K562 (cell line): Measurements from ENCODE around the gene TXNRD2. TPM values are rescaled to one million over a fixed set of nuclear protein-coding genes. Genes with fewer than 3 reads are reported as not detected.
A peak's percentile ranks its signal among the peaks of the same experiment; 100 is the strongest.

Source experiments
- ARHGAP35 ChIP-seq: fragments of 450-650 bp; IDR thresholded peaks from 2 replicates; pipeline ENCODE4 v1.6.1; 2018; ENCODE audit not compliant: partially characterized antibody
- ARID4B ChIP-seq: sonication (generic); formaldehyde crosslinking; IDR thresholded peaks from 2 replicates; pipeline ENCODE4 v1.8.0; 2022; ENCODE audit warnings: mild to moderate bottlenecking, missing genetic modification reagents
- ATF2 ChIP-seq: sonication (generic); formaldehyde crosslinking; IDR thresholded peaks from 2 replicates; pipeline ENCODE4 v1.8.1; 2022; ENCODE audit warnings: missing genetic modification reagents
- BCL6 ChIP-seq: fragments of 250-450 bp; sonication (Bioruptor Pico); IDR thresholded peaks from 2 replicates; pipeline ENCODE4 v1.4.0; 2020
- CTBP1 ChIP-seq: fragments of 450-650 bp; IDR thresholded peaks from 2 replicates; pipeline ENCODE4 v1.6.1; 2016; ENCODE audit warnings: borderline replicate concordance
- E2F1 ChIP-seq: sonication (generic); formaldehyde crosslinking; IDR thresholded peaks from 2 replicates; pipeline ENCODE4 v1.8.1; 2023; ENCODE audit warnings: mild to moderate bottlenecking, missing genetic modification reagents, moderate library complexity
- HNRNPK ChIP-seq: fragments of 200-400 bp; formaldehyde crosslinking; IDR thresholded peaks from one replicate; pipeline ENCODE4 v1.6.1; 2018; ENCODE audit warnings: mild to moderate bottlenecking, low read depth, low read length; ENCODE audit not compliant: poor library complexity, severe bottlenecking
- MAZ ChIP-seq, 2 experiments: fragments of 450-650 bp in 1 of 2; sonication (generic) in 1 of 2; formaldehyde crosslinking; IDR thresholded peaks in 1 of 2; conservative IDR thresholded peaks in 1 of 2; 2 replicates each; pipeline versions ENCODE4 v1.4.0 to v1.5.0; 2020; ENCODE audit warnings: mild to moderate bottlenecking in 1 of 2, missing genetic modification reagents in 1 of 2
- MCM3 ChIP-seq: fragments of 450-650 bp; IDR thresholded peaks from 2 replicates; pipeline ENCODE4 v1.6.1; 2016
- PHF21A ChIP-seq: fragments of 450-650 bp; IDR thresholded peaks from 2 replicates; pipeline ENCODE4 v1.6.1; 2017; ENCODE audit warnings: low read depth, borderline replicate concordance
- POLR2AphosphoS5 ChIP-seq: IDR thresholded peaks from 2 replicates; pipeline ENCODE4 v1.6.1; 2011; ENCODE audit warnings: mild to moderate bottlenecking, low read depth, low read length, moderate library complexity; ENCODE audit not compliant: control insufficient read depth, insufficient read depth
- SMARCE1 ChIP-seq: fragments of 450-650 bp; IDR thresholded peaks from 2 replicates; pipeline ENCODE4 v1.7.1; 2016; ENCODE audit warnings: mild to moderate bottlenecking
- SP2 ChIP-seq: IDR thresholded peaks from 2 replicates; pipeline ENCODE4 v1.6.1; 2011; ENCODE audit warnings: mild to moderate bottlenecking, low read depth, low read length, moderate library complexity; ENCODE audit not compliant: poor library complexity, severe bottlenecking; ENCODE audit errors: extremely low read depth
- TBL1XR1 ChIP-seq, 2 experiments: IDR thresholded peaks; 2 replicates each; pipeline ENCODE4 v1.6.1; 2012; ENCODE audit warnings: improper control_type of control experiment in 2 of 2, low read length in 2 of 2, mild to moderate bottlenecking in 1 of 2
- TEAD2 ChIP-seq: fragments of 450-650 bp; IDR thresholded peaks from 2 replicates; pipeline ENCODE4 v1.6.1; 2016; ENCODE audit warnings: missing genetic modification characterization, control low read depth, missing compliant biosample characterization
- THAP7 ChIP-seq: fragments of 250-450 bp; sonication (Bioruptor Pico); IDR thresholded peaks from 2 replicates; pipeline ENCODE4 v1.5.0; 2021
- ZBTB26 ChIP-seq: fragments of 450-650 bp; formaldehyde crosslinking; IDR thresholded peaks from 2 replicates; pipeline ENCODE4 v1.4.0; 2022; ENCODE audit warnings: missing genetic modification characterization
- ZC3H8 ChIP-seq: fragments of 450-650 bp; IDR thresholded peaks from 2 replicates; pipeline ENCODE4 v1.6.1; 2017
- ZFPM2 ChIP-seq: fragments of 250-450 bp; sonication (Bioruptor Pico); IDR thresholded peaks from 2 replicates; pipeline ENCODE4 v1.5.1; 2022; ENCODE audit warnings: mild to moderate bottlenecking
- polyA plus RNA-seq, 8 experiments: library from polyadenylated mRNA; depleted of rRNA in 4 of 8; stranded (reverse) in 5 of 8; unstranded in 3 of 8; fragments of >200 nt; fragmentation: Nextera tagmentation in 2 of 8; fragmentation: Illumina TruSeq in 1 of 8; extraction: Ambion mirVana in 2 of 8; extraction: Trizol in 1 of 8; gene quantifications; 2 replicates each; pipeline versions ENCODE4 v1.2.1 to v1.2.3, GENCODE V29; 2011 to 2014; ENCODE audit warnings: inconsistent platforms in 1 of 8, missing spikeins in 1 of 8
- total RNA-seq, 7 experiments: library from RNA; depleted of rRNA in 6 of 7; stranded (reverse); fragments of >200 nt in 6 of 7; fragmentation: Illumina TruSeq in 2 of 7; extraction: Trizol in 2 of 7; gene quantifications; 2 replicates each; pipeline versions ENCODE4 v1.2.1 to v1.2.3, GENCODE V29; 2011 to 2021; ENCODE audit warnings: low replicate concordance in 1 of 7

The TXNRD2 gene
- total and polyA plus RNA-seq, 9 of the 15 experiments (the other 6 are each of a cell fraction or from before 2014, with no cell fraction given) = 3.3 to 80.2 (median 49.4) TPM

- TF ChIP-seq THAP7 (CRISPR knock-in tag) (0 out of 2 replicates have a peak, but pooled peaks have one; percentile 66), ZFPM2 (CRISPR knock-in tag) (0 out of 2 replicates have a peak, but pooled peaks have one; percentile 56), BCL6 (no peak), HNRNPK (no peak), E2F1 (CRISPR knock-in tag) (no peak), MCM3 (no peak), ARID4B (CRISPR knock-in tag) (no peak), ZBTB26 (CRISPR knock-in tag) (no peak), PHF21A (no peak), ARHGAP35 (no peak), POLR2AphosphoS5 (no peak), SMARCE1 (no peak), ZC3H8 (no peak), TBL1XR1 (IDR thresholded peaks at IDR 0.05; ENCODE audit: low read length in 2 of 2) (no peak; a peak in 1 of 4 replicates), TEAD2 (tag) (no peak), SP2 (peak; percentile 4), ATF2 (CRISPR knock-in tag) (no peak), CTBP1 (no peak), MAZ (CRISPR knock-in tag; conservative IDR thresholded peaks at IDR 0.05 in 1 of 2, IDR thresholded peaks at IDR 0.05 in 1 of 2) (no peak; a peak in 1 of 4 replicates)
Measured at GRCh38 chr22:19987394-19988306, 46.0 kb upstream of the TXNRD2 start (continued).
